Naive thymus-derived CD8-positive, alpha-beta T cell (primary cell): ENCODE data around the gene RBM33. TPM values are rescaled to one million over a fixed set of nuclear protein-coding genes. Genes with fewer than 3 reads are reported as not detected.

Source experiments
- ATAC-seq, 2 donors: fragments of 150-1000 bp; cut with Tn5 transposase in 1 of 2; sonication (Bioruptor Pico), chemical (Tn5 transposase) in 1 of 2; 1 replicate in 1 of 2; 2 replicates in 1 of 2; pipeline ENCODE4 v1.10.0; 2021; ENCODE audit warnings: mild to moderate bottlenecking in 2 of 2, moderate library complexity in 2 of 2
- POLR2A ChIA-PET: fragments of 350-600 bp; sonication (Branson Sonifier 250); formaldehyde crosslinking; loops from one replicate; lab custom pipeline; 2021; ENCODE audit warnings: antibody characterized with exemption; lab: Charles Lee
- DNase-seq, 10 donors: peaks; one replicate each; pipeline versions ENCODE4 v3.0.0 to v3.0.0-alpha.2; 2020 to 2022
- H3K27ac Mint-ChIP-seq, 10 donors: one replicate each; pipeline ENCODE4 v1.8.0; 2020 to 2022; ENCODE audit warnings: mild to moderate bottlenecking in 10 of 10, mixed read lengths in 10 of 10, moderate library complexity in 4 of 10, inconsistent platforms in 1 of 10
- H3K27me3 Mint-ChIP-seq, 5 donors: one replicate each; pipeline ENCODE4 v1.8.0; 2021 to 2022; ENCODE audit warnings: mixed read lengths in 5 of 5
- H3K36me3 Mint-ChIP-seq, 3 donors: one replicate each; pipeline ENCODE4 v1.8.0; 2020 to 2022; ENCODE audit warnings: mixed read lengths in 3 of 3, mild to moderate bottlenecking in 2 of 3, inconsistent platforms in 1 of 3
- H3K4me1 Mint-ChIP-seq, 4 donors: one replicate each; pipeline ENCODE4 v1.8.0; 2021 to 2022; ENCODE audit warnings: mixed read lengths in 4 of 4
- H3K4me3 Mint-ChIP-seq, 10 donors: one replicate each; pipeline ENCODE4 v1.8.0; 2020 to 2022; ENCODE audit warnings: mild to moderate bottlenecking in 10 of 10, mixed read lengths in 10 of 10, moderate library complexity in 6 of 10, inconsistent platforms in 1 of 10
- H3K9me3 Mint-ChIP-seq, 9 donors: one replicate each; pipeline ENCODE4 v1.8.0; 2020 to 2022; ENCODE audit warnings: mixed read lengths in 9 of 9, mild to moderate bottlenecking in 3 of 9, inconsistent platforms in 1 of 9, moderate library complexity in 1 of 9
- polyA plus RNA-seq, 3 donors: library from polyadenylated mRNA; unstranded; fragments of 300-500 nt; fragmentation: Illumina TruSeq; gene quantifications; one replicate each; pipeline ENCODE4 v1.2.3, GENCODE V29; 2021
- total RNA-seq, 8 experiments: library from RNA in 2 of 8; stranded (reverse) in 2 of 8; gene quantifications; one replicate each; pipeline ENCODE4 v1.2.3 and lab custom pipeline; 2021 to 2026

Gene RBM33
- total and polyA plus RNA-seq, 5 experiments from 2014 or later, result 35.3 to 173 (median 65.3) TPM

GRCh38 chr7:155805826-155806095 lies 161.3 kb downstream of the RBM33 start:
- no peak for DNase-seq
- no peaks in the 10 kb centered on the region for H3K36me3 Mint-ChIP-seq
- H3K27ac Mint-ChIP-seq, result no peak overlapping the region
- no peaks in the 10 kb centered on the region for H3K9me3 Mint-ChIP-seq
- H3K27me3 Mint-ChIP-seq, result peaks cover 14 to 63% (median 35%) of the 10 kb centered on the region in 5 donors
- peaks cover 10 to 32% (median 26%) of the 10 kb centered on the region in 4 donors for H3K4me1 Mint-ChIP-seq
- POLR2A ChIA-PET, result no interaction called here
- ATAC-seq, result no peak
- peak overlapping the region in 3 of 10 donors; percentile 22 to 78 (median 25) for H3K4me3 Mint-ChIP-seq

GRCh38 chr7:155806096-155806871 lies 161.8 kb downstream of the RBM33 start:
- H3K27ac Mint-ChIP-seq, result peak overlapping the region in 1 of 10 donors; percentile 62
- no peak for ATAC-seq
- peak overlapping the region in 9 of 10 donors; percentile 20 to 78 (median 47) for H3K4me3 Mint-ChIP-seq
- peak in 1 of 10 donors; percentile 55 for DNase-seq
- no peaks in the 10 kb centered on the region for H3K36me3 Mint-ChIP-seq
- H3K9me3 Mint-ChIP-seq, result no peaks in the 10 kb centered on the region
- peaks cover 10 to 35% (median 27%) of the 10 kb centered on the region in 4 donors for H3K4me1 Mint-ChIP-seq
- H3K27me3 Mint-ChIP-seq, result peaks cover 15 to 63% (median 35%) of the 10 kb centered on the region in 5 donors
- POLR2A ChIA-PET, result no interaction called here

- no peaks in the 10 kb centered on the region for H3K9me3 Mint-ChIP-seq
These were observed 162.7 kb downstream of the RBM33 start for GRCh38 chr7:155807065-155807671.

GRCh38 chr7:155807789-155808548 lies 163.5 kb downstream of the RBM33 start:
- POLR2A ChIA-PET, result no interaction called here
- H3K4me1 Mint-ChIP-seq, result peaks cover 16 to 46% (median 35%) of the 10 kb centered on the region in 4 donors
- no peaks in the 10 kb centered on the region for H3K9me3 Mint-ChIP-seq
- H3K27me3 Mint-ChIP-seq, result peaks cover 18 to 67% (median 44%) of the 10 kb centered on the region in 5 donors
- H3K36me3 Mint-ChIP-seq, result no peaks in the 10 kb centered on the region
- DNase-seq (peak in 1 of 10 donors; percentile 28), ATAC-seq (no peak)
- H3K4me3 Mint-ChIP-seq, result peak overlapping the region in 5 of 10 donors; percentile 8 to 33 (median 18)
- peak overlapping the region in 1 of 10 donors; percentile 62 for H3K27ac Mint-ChIP-seq

More at GRCh38 chr7:155807065-155807671, 162.7 kb downstream of the RBM33 start:
- H3K27ac Mint-ChIP-seq, result no peak overlapping the region
- no peaks in the 10 kb centered on the region for H3K36me3 Mint-ChIP-seq
- peaks cover 16 to 64% (median 40%) of the 10 kb centered on the region in 5 donors for H3K27me3 Mint-ChIP-seq
- H3K4me1 Mint-ChIP-seq, result peaks cover 15 to 44% (median 34%) of the 10 kb centered on the region in 4 donors
- POLR2A ChIA-PET, result no interaction called here
- DNase-seq, result peak in 1 of 10 donors; percentile 21
- H3K4me3 Mint-ChIP-seq, result peak overlapping the region in 5 of 10 donors; percentile 8 to 78 (median 14)
- ATAC-seq, result no peak

GRCh38 chr7:155808549-155809331 lies 164.3 kb downstream of the RBM33 start:
- no peaks in the 10 kb centered on the region for H3K9me3 Mint-ChIP-seq
- ATAC-seq (no peak), DNase-seq (peak in 1 of 10 donors; percentile 35)
- H3K4me3 Mint-ChIP-seq, result peak overlapping the region in 3 of 10 donors; percentile 14 to 53 (median 27)
- H3K27ac Mint-ChIP-seq, result no peak overlapping the region
- H3K27me3 Mint-ChIP-seq, result peaks cover 21 to 69% (median 46%) of the 10 kb centered on the region in 5 donors
- peaks cover 0 to 2% (median 0%) of the 10 kb centered on the region in 3 donors for H3K36me3 Mint-ChIP-seq
- POLR2A ChIA-PET, result no interaction called here
- H3K4me1 Mint-ChIP-seq, result peaks cover 14 to 42% (median 31%) of the 10 kb centered on the region in 4 donors

- Mint-ChIP-seq H3K36me3 (peaks cover 0 to 2% (median 0%) of the 10 kb centered on the region in 3 donors), H3K27me3 (peaks cover 23 to 73% (median 51%) of the 10 kb centered on the region in 5 donors), H3K27ac (no peak overlapping the region), H3K9me3 (no peaks in the 10 kb centered on the region), H3K4me3 (peak overlapping the region in 1 of 10 donors; percentile 53), H3K4me1 (peaks cover 14 to 38% (median 28%) of the 10 kb centered on the region in 4 donors)
- ATAC-seq (no peak), DNase-seq (peak in 1 of 10 donors; percentile 16)
- POLR2A ChIA-PET, result no interaction called here
These were observed 165.0 kb downstream of the RBM33 start for GRCh38 chr7:155809332-155809946.

- peaks cover 23 to 75% (median 51%) of the 10 kb centered on the region in 5 donors for H3K27me3 Mint-ChIP-seq
- H3K36me3 Mint-ChIP-seq, result peaks cover 0 to 2% (median 0%) of the 10 kb centered on the region in 3 donors
- H3K4me1 Mint-ChIP-seq, result peaks cover 14 to 37% (median 29%) of the 10 kb centered on the region in 4 donors
- H3K9me3 Mint-ChIP-seq, result no peaks in the 10 kb centered on the region
- ATAC-seq (no peak), DNase-seq (peak in 1 of 10 donors; percentile 61)
- no peak overlapping the region for H3K27ac Mint-ChIP-seq
- H3K4me3 Mint-ChIP-seq, result peak overlapping the region in 2 of 10 donors; percentile 11 to 60
- POLR2A ChIA-PET, result no interaction called here
These were observed 165.7 kb downstream of the RBM33 start for GRCh38 chr7:155809947-155810769.

GRCh38 chr7:155810770-155811559 lies 166.5 kb downstream of the RBM33 start:
- ATAC-seq, result no peak
- Mint-ChIP-seq H3K4me3 (peak overlapping the region in 2 of 10 donors; percentile 11 to 60), H3K27me3 (peaks cover 25 to 83% (median 58%) of the 10 kb centered on the region in 5 donors), H3K9me3 (no peaks in the 10 kb centered on the region), H3K27ac (no peak overlapping the region), H3K36me3 (peaks cover 0 to 2% (median 0%) of the 10 kb centered on the region in 3 donors), H3K4me1 (peaks cover 19 to 41% (median 33%) of the 10 kb centered on the region in 4 donors)
- DNase-seq, result no peak
- POLR2A ChIA-PET, result no interaction called here

GRCh38 chr7:155811560-155811894 lies 167.1 kb downstream of the RBM33 start:
- H3K4me3 Mint-ChIP-seq, result no peak overlapping the region
- no peak overlapping the region for H3K27ac Mint-ChIP-seq
- no peaks in the 10 kb centered on the region for H3K9me3 Mint-ChIP-seq
- POLR2A ChIA-PET, result no interaction called here
- peaks cover 19 to 37% (median 30%) of the 10 kb centered on the region in 4 donors for H3K4me1 Mint-ChIP-seq
- H3K36me3 Mint-ChIP-seq, result peaks cover 0 to 2% (median 0%) of the 10 kb centered on the region in 3 donors
- peaks cover 25 to 79% (median 54%) of the 10 kb centered on the region in 5 donors for H3K27me3 Mint-ChIP-seq
- no peak for ATAC-seq
- peak in 1 of 10 donors; percentile 53 for DNase-seq
